Measurements from ENCODE around the gene UNC13C.
"Not testable (repeated sequence)": the region's sequence is repeated elsewhere in the genome, so short reads cannot be mapped to it uniquely, and the experiment has no call there.

Gene UNC13C

DNA sequence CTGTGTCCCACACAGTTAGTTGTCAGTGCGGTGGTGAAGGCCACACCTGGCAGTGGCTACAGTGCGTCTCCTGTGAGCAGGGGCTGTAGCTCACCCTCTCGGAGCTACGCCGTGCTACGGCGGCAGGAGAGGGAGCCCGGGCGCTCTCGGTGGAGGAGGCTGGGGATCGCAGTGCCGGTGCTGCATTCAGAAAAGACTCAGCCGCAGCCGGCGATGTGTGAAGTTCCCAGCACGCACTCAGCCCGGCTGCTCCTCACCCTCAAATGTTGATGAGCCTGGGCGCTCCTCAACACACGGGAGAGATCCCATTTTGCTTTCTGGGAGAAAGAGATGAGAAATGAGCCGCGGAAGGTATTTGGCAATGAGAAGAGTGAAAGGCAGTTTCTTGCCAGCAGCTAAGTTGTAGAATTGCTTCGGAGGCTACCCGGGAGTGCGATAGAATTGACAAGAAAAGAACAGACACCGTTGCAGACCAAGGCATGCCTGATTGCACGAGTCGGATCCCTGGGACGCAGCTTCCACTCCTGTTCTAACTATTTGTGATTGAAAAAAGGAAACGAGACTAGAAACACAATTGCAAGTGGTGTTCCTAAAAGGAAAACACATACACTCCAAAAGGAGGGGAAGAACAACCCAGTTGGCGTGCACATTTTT lies at the start of gene UNC13C:
Gene UNC13C (plus strand): TSS at position 189 of the 654 bp plus-strand sequence. CDS start 34,463 bp downstream, outside the sequence.
- DNase-seq (ENCODE audit: low spot score) = no peak

DNA sequence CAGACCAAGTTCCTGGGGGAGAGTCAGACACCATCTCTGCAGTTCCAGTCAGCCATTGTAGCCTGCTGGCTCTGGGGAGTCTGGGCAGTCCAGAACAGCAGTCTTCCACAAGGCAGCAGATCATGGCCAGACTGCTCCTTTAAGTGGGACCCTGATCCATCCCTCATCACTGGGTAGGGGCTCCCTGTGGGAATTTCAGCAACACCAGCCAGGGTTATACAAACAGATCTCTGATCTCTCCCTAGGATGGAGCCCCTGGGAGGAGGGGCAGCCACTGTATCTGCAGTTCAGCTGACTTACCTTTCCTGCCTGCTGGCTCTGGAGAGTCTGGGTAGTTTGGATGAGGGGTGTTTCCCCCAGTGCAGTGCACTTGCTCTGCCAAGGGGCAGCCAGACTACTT lies 42.1 kb upstream of the UNC13C start:
- no peak for DNase-seq (ENCODE audit: low spot score)

DNA sequence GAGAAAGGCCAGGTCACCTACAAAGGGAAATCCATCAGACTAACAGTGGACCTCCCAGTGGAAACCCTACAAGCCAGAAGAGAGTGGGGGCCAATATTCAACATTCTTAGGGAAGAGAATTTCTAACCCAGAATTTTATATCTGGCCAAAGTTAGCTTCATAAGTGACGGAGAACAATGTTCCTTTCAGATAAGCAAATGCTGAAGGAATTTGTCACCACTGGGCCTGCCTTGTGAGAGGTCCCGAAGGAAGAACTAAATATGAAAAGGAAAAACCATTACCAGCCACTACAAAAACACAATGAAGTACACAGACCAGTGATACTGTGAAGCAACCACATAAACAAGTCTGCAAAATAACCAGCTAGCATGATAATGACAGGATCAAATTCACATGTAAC lies 40.6 kb upstream of the UNC13C start:
- DNase-seq (ENCODE audit: low spot score) = not testable (repeated sequence)

DNA sequence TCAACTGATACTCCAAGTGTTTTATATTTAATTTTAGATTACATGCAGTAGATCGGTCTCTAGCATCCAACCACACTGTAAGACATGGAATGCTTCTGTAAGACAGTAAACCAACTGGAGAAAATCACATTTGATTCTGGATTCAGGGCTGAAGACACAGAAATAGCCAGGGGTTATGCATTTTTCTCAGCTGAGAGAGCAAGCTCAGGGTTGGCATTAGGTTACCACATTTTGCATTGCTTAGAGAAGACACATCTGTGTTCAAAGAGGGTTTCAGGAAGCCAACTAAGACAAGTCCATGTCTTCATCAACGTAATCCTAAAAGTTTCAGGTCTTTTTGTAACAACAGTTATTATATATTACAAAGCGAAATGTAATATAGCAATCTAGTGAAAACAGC lies 27.7 kb upstream of the UNC13C start:
- DNase-seq (ENCODE audit: low spot score) = no peak

DNA sequence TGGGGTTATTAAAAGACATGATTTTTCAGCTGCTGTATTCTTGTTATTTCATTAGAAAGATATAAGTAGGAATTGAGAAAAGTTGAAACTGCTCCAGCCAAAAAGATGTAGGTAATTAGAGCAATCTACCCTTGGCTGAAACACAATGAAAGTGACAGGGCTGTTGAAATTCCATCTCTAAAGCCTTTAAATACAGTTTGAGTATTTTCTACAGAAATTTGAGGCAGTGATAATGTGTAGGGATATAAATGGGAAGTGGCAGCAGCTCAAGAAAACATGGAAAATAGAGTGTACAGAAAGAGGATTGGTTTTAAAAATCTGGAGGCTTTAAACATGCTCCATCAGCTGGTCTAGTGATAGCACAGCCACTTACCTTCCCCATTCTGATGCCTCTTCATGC lies 22.8 kb upstream of the UNC13C start:
- DNase-seq (ENCODE audit: low spot score) = no peak

DNA sequence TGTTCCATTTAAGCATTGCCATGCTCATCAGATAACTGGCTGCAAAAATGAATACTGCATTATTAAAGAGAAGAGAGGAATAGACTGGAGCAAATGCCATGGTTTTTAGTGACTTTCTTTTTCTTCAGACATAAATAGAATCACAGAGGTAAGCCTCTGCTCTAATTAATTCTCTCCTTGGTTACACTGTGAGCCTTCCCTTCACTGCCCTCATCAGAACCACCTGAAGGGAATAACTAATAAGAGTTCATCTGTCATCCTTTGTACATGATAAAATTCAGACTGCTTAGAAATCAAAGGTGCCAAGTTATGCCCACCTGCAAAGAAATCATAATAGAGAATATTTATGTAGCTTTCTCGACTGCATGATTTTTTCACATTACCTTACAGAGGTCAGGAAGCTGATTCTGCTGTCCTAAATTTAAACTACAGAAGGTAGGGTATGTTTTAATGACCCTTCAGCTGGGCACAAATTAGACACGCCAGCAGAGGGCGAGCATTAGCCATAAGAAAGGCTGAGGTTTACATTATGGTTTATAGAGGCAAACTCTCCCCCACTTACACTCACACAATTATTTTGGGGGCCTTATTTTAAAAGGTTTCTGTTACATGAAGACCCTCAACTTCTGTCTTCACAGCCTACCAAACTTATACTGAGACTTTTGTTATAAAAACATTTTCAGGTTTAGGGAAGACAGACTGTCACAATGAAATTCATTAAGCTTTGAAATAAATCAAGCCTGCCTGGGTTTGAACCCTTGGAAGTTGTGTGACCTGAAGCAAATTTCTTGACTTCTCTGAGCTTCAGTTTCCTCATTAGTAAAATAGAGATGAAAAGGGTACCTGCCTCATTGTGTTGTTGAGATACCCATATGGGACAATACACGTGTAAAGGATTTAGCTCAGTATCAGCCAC lies 15.3 kb upstream of the UNC13C start:
- no peak for DNase-seq (ENCODE audit: low spot score)

DNA sequence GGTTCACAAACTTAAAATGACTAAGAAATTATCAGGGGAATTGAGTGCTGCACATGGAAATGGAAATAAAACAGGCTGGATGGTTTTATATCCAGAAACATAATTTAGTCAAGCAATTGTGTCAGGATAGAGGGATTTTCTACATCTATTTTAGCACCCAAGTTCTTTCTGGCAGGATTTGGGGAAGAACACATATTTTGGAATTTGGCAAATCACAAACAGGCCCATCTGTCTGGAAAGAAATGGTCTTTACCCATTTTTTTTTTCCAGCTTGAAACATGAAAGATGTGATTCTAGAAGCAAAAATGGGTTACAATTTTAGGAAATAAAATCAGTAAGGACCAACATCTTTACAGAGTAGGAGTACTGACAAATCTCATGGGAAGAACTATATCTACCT lies 14.4 kb upstream of the UNC13C start:
- DNase-seq (ENCODE audit: low spot score) = no peak

DNA sequence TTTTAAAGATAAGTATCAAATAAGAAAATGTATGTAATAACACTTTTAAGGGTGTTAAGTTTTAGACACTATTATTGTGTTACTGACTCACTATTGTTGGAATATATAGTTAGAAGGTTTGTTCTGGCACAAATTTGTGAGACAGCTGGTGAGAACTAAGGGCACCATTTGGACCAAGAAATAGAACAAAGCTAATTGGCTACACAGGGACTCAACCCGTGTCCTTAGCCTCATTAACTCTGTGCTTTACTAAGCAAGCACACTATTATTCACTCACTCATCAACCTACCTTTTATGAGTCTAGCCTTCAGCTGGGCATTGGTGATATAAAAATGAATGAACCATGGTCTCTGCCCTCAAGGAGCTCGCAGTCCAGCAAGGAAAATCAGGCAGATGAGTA lies 4.1 kb upstream of the UNC13C start:
- no peak for DNase-seq (ENCODE audit: low spot score)

DNA sequence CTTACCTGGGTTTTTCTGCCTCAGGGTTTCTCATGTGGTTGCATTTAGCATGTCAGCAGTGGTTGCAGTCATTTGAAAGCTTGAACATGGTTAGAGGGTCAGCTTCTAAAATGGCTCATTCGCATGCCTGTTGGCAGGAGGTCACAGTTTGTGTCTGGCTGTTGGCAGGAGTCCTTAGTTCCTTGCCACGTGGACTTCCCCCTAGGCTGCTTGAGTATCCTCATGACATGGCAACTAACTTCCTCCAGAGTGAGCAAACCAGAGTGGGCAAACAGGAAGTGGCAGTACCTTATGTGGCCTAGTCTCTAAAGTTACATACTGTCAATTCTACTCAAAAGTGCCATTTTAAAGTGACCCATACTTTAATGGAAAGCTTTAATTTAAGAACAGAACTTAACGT lies 3.4 kb upstream of the UNC13C start:
- DNase-seq (ENCODE audit: low spot score) = no peak

DNA sequence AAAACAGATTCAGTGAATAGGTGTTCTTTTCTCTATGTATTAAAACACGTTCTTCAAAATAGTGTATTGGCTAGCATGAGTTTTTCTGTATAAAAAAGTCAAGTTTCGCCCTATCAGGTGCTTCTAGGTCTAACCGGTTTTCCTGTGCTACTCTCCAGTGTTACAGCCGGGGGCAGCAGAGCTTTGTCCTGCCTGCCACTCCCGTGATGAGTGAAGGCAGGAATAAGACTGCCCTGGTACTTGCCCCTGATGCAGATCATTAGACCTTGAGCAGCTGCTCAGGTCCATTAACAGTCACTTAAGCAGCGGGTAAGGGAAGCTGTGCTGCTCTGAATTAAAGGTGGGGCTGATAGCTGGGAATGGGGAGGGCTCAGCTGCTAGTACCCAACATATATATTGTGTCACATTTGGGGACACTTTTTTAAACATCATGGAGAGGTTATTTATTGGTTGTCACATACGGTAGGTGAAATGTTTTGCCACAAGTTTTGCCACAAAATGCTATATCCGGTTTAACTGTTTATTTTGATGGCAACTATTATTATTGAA lies 1.3 kb upstream of the UNC13C start:
- DNase-seq (ENCODE audit: low spot score) = no peak

DNA sequence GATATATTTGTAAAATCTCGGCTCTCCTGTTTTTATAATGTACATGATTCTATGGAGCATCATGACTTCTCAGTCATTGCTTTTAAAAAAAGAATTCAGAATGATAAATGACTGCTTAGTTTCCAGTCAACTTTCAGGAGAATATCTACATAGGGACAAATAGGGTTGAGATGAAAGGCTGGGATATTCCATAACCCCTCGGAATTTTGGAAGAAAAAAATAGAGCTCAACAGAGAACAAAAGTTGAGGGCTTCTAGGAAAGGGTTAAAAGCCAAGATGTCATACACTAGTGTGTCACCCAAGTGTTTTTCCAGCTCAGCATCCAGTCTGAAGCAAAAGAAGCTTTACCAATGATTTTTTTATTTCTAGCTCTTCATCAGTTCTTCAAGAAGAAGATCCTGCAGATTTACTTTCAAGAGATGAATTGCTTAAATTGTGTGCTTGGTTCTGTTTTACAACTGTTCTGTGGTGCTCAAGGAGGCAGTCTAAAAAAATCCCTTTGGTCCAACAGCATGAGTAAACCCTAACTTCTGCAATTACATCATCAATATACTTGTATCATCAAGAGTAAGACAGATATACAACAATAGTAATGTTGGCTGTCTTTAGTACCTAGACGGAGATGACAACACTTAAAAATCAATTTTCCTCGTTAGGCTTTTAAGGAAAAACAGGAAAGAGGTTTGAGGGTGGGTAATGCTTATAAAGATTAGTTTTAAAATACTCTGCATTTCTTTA lies 979 bp downstream of the UNC13C start:
- DNase-seq (ENCODE audit: low spot score) = no peak

DNA sequence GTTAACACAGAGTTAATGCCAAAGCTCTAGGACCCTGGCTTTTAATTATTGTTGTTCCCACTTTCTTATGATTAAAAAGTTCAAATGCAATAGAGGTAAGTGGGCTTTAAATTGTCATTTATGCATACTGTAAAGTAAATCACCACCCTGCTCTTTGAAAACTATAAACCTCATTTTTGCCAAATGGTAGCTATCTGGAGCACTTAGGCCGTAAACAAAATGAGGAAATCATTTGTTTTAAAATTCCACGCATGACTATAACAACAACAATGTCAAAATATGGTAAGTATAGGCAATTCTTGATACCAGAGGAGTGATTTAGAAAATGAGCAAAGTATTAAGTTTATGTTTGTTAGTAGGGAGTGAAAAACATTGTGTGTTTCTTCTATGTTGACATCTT lies 1.8 kb downstream of the UNC13C start:
- no peak for DNase-seq (ENCODE audit: low spot score)

DNA sequence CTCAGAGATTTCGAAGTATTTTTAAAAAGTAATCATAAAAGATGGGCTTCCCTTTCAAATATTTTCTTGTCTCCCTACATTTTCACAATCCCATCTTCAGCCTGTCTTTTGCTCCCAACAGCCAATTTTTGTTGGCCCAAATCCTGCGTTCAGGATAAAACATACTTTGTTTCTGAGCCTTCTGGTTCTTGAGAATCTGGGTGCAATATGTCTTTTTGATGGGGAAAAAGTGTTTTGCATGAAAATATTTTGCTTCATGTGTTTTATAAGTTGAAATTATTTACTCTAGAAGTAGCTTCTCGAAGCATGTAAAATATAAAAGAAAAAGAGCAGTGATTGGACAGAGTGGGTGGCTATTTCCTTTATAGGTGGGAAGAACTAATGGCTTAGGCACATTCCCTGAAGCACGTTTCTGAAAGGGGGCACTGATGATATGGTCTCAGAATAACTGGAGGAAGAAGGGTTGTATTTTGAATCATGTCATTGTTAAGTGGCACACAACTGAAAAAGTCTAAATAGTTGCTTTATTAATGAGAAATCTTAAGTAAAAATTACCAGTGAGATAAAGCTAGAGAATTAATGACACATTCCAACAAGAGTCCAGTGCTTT lies 3.9 kb downstream of the UNC13C start:
- DNase-seq (ENCODE audit: low spot score) = no peak

DNA sequence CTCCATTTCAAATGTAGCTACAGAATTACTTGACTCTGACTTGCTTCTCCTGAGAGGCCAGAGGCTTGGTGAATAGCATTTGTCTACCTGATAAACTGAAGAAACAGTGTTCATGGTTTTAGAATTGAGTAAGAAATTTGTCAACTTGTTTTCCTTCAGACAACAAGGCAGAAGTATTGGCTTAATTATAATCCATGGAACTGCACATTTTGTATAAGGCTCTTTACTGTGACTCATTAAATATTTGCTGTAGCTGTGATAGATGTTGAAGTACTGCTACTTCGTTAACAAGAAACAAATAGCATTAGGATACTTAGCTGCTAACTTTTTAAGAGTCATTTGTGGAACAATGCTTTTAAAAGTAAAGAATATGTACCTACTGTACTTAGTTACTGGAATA lies 4.6 kb downstream of the UNC13C start:
- DNase-seq (ENCODE audit: low spot score) = no peak

DNA sequence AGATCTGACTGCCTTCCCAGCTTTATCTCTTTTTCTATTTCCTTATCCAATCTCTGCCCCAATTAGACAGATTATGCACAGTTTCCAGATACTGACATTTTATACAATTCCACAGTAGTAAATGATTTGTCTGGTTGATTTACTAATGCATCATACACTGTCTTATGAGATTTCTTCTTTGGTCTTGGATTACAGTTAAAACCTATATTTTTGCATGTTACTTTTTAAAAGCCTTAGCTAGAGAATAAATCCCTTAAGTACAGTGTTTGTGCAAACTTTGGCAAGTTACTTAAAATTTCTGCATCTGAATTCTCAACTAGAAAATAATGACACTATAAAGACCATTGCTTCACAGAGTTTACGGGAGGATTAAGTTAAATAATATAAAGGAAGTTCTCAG lies 6.0 kb downstream of the UNC13C start:
- DNase-seq (ENCODE audit: low spot score) = no peak

DNA sequence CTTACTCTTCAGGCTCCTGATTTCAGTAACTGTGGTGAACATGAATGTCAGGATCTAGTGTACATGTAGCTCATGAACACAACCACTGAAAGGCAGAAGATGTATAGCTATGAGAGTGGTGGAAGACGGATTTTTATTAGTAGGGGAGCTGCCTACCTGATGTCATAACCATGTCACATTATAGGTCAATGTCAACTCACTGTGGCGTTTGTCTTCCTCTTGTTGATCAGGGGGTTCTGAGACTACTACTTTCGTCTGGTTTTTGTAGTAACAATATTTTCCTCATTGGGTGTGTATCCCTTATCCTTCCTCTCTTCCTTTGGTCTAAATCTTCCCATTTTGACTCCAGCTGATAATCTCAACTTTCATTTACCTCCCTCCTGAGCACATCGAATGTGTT lies 7.3 kb downstream of the UNC13C start:
- no peak for DNase-seq (ENCODE audit: low spot score)

DNA sequence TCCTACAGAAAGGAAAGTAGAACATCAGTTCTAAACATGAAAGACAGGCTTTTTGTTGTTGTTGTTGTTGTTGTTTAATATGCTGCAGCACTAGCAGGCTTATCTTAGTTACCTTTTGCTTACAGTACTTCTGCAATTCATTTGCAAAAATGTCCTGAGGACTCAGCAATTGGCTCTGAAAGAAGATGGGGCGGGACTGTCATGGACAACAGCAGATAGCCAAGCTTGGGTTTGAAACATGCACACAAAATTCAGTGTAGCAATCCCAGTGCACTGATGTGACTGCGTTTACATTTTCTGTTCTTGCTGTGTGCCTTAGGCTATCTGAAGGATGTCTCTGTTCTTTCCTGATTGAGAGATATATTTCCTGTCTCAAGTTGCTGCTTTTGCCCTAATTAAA lies 9.2 kb downstream of the UNC13C start:
- DNase-seq (ENCODE audit: low spot score) = no peak

DNA sequence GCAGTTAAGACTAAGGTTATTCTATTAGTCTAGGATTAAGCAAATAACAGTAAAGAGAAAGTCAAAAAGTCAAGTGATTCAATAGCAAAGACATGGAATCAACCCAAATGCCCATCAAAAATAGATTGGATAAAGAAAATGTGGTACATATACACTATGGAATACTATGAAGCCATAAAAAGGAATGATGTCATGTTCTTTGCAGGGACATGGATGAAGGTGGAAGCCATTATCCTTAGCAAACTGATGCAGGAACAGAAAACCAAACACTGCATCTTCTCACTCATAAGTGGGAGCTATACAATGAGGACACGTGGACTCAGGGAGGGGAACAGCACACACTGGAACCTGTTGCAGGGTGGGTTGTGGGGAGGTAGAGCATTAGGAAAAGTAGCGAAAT lies 29.0 kb downstream of the UNC13C start:
- no peak for DNase-seq (ENCODE audit: low spot score)

DNA sequence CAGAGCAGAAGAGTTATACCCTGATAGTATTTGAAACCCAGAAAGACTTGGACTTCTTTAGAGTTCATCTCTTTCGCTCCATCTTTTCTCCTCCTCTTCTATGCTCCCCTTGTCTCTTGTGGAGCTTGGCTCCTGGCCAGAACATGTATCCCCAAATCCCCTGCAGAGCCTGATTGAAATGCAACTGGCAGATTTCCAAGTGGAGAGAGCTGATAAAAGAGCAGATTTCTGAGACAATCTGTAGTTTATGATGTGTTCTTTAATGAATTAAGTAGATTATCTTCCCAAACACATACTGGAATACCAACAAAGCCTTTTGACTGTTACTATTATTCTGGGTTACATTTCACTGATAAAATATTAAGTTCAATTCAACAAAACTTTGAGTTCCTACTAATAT lies 33.4 kb downstream of the UNC13C start:
- no peak for DNase-seq (ENCODE audit: low spot score)

DNA sequence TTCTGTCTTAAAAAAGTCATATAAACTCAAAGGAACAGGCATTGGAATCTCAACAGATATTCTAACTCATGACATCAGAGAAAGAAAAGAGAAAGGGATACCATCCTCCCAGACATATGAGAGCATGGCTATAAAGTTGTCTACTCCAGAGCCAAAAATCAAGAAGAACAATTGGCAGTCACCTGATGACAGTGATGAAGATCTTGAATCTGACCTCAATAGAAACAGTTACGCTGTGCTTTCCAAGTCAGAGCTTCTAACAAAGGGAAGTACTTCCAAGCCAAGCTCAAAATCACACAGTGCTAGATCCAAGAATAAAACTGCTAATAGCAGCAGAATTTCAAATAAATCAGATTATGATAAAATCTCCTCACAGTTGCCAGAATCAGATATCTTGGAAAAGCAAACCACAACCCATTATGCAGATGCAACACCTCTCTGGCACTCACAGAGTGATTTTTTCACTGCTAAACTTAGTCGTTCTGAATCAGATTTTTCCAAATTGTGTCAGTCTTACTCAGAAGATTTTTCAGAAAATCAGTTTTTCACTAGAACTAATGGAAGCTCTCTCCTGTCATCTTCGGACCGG lies 35.9 kb downstream of the UNC13C start:
- no peak for DNase-seq (ENCODE audit: low spot score)

DNA sequence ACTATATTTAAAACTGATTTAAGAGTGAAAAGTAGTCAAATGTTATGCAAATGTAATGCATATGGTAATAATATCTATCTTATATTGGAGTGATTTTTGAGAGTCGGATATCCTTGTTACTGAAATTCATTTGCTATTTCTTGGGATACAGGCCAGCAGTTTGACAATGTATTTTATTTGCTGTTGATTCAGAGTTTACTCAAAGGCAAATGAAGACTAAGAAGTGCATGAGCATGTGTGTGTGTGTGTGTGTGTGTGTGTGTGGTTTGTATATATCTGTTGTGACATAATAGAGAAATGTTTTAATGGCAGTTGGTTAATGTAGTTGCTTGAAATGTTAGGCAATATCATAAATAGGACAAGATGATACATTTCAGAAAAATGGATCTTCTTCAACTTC lies 39.0 kb downstream of the UNC13C start:
- DNase-seq (ENCODE audit: low spot score) = no peak

DNA sequence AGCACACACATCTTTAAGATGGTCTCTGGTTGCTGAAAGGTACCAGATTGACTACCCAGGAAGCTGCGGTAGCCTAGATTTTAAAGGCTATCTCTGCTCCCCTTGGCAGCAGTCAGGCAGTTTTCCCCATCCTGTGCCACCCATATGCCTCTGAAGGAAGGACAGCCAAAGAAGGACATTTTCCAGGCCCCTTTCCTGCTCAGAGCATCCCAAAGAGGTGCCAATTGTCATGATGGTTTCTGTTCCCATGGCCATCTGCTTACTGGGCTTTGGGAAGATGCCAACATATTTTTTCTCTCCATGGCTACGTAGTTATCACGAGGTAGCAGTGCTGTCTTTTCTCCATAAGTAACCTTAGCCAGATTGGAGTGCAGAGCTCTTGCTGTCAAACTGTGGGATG lies 39.7 kb downstream of the UNC13C start:
- DNase-seq (ENCODE audit: low spot score) = no peak
